HG02884 (cell line): ENCODE measurements around the gene PSME1.
A peak's percentile ranks its signal among the peaks of the same experiment; 100 is the strongest.

Source experiments
- ATAC-seq: cut with Tn5 transposase; IDR thresholded peaks from one replicate; pipeline ENCODE4 v1.9.1; 2021; ENCODE audit warnings: mild to moderate bottlenecking, moderate library complexity; ENCODE audit not compliant: unreplicated experiment

The PSME1 gene

DNA sequence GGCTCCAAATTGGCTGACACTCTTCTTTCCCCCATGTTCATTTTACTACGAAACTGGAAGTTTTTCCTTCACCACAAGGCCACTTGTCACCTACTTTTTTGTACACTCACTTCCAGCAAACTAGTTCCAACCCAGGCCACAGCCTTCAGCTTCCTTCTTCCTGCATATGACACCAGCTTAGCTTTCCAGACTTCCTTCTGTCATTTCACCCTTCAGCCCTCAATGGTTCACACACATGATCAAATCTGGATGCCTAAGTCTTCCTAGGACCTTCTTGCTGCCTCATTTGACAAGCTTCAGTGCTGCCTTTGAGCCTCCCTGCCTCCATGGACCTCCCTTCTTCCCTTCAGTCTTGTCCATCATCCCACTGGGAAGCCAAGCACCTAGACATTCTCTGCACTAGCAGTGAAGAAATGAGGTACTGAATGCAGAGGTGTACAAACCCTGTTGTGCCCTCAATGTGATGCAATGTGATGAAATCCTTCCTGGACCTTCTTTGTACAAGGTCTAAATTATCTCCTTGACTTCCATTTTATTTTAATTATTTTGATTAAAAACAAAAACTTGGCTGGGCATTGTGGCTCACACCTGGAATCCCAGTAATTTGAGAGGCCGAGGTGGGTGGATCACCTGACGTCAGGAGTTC lies 31.6 kb downstream of the PSME1 start:
- ATAC-seq = no peak

DNA sequence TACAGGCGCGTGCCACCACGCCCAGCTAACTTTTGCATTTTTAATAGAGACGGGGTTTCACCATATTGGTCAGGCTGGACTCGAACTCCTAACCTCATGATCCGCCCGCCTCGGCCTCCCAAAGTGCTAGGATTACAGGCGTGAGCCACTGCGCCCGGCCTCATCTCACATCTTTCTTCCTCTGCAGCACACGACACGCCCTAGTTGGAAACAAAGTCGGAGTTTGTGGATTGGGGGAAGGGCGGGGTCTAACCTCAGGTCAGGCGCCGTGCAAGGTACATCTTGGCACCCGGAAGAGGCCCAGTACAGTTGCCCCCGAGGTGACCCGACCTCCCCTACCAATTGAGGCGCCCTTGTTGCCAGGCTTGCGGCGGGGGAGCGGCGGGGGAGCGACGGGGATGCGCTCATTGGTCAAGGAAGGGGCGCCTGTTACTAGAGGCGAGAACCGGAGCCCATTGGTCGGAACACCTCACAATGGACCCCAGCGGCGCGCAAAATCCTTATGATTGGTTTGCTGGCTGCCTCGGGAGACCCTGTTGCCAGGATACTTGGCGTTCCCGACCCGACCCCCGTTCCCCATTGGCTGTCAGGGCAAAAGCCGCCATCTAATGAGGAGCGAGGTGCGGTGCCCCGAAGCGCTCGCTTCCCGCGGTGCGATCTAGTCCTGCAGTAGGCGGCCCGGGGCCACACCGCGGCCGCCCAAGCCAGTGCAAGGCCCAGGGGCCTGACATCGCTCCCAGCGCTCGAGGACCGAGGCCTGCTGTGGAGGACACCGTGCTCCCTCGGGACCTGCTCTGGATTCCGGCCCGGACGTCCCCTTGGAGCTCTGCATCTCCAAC lies 35.6 kb downstream of the PSME1 start, which contains the start of gene REC8:
Gene REC8, plus strand, starts transcription at position 659 of the 839 bp plus-strand sequence. CDS start 473 bp downstream, outside the sequence.
- ATAC-seq = peak; percentile 76

DNA sequence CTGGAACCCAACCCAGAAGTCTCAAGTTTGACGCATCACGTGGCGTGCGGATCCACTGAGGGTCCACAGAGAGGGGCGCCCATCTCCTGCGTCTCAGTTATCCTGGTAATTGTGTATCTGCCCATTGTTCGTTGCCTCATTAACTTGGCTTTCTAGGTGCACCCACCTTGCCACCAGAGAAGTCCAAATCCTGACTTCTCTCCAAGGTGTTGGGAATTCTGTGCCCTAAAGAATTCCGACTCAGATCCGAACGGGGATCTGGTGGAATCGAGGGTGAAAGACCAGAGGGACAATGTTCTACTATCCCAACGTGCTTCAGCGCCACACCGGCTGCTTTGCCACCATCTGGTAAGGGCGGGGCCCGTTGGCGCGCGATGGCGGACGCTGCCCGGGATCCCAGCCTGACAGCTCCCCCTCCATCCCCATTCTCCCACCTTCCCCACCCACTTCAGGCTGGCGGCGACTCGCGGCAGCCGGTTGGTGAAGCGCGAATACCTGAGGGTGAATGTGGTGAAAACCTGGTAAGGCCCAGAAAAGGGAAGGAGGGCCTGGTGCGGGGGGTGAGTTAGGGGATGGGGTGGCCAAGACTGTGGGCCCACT lies 36.4 kb downstream of the PSME1 start:
- ATAC-seq = no peak

DNA sequence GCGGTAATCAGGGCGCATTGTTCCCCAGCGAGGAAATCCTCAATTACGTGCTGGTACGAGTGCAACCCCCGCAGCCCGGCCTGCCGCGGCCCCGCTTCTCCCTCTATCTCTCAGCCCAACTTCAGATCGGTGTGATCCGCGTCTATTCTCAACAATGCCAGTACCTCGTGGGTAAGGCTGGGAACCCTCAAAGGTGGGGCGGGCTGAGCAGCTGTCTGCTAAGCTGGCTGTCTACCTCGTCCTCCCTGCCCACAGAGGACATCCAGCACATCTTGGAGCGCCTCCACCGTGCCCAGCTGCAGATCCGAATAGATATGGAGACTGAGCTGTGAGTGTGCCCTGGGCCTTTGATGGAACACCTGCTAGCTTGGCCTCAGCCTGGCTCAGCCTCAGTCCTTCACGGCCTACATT lies 36.9 kb downstream of the PSME1 start:
- ATAC-seq = no peak

DNA sequence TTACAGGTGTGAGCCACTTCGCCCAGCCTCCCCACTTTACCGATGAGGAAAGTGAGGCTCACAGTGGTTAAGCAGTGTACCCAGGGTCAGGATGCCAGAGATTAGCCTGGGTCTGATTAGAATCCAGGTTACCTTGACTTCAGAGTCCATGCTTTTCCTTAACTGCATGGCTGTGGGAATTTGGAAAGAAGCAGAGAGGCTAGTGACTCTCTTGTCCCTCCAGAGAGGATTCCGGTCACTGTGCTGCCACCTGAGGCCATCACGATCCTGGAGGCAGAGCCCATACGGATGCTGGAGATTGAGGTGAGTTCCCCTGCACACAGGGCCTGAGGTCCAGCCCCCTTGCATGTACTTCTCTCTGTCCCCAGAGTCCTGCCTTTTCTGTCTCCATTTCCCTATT lies 40.6 kb downstream of the PSME1 start:
- no peak for ATAC-seq

DNA sequence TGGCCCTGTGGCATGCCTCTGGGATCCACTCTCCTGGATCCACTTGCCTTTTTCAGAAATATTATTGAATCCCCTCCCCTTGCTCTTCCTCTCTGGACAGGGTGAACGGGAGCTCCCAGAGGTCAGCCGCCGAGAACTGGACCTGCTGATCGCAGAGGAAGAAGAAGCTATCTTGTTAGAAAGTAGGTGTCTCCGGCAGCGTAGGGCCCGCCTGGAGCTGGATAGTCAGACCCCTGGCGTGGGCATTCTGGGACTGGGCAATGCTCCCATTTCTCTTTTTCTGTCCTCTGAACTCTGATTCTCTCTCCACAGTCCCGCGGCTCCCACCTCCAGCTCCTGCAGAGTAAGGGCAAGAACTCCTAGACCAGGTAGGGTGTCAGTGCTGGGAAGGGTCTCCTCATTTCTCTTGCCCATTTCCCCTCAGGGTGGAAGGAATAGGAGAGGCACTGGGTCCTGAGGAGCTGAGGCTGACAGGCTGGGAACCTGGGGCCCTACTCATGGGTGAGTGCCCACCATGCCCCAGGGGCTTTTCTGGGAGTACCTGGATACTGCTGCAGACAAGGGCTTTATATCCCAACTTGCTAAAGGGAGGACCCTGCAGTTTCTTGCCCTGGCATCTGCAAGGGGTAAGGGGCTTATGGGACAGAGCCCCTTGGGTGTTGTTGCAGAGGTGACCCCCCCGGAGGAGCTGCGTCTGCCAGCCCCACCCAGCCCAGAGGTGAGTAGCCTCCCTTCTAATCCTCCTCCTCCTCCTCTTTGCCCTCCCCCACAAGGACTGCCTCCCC lies 41.2 kb downstream of the PSME1 start:
- ATAC-seq = no peak

DNA sequence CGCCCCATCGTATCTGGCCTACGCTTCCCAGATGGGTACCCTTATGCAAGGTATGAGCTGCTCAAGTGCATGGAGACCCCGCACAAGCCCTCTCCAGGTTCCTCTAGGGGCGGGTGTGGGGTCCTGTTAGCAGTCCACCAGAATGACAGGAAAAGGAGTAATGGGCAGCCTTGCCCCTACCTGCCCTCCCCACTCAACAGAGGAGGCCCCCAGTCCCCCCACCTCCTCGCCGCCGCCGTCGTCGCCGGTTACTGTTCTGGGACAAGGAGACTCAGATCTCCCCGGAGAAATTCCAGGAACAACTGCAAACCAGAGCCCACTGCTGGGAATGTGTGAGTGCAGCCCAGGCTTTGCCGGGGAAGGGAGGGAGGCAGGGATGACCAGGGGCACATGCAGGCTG lies 41.9 kb downstream of the PSME1 start:
- ATAC-seq = no peak

DNA sequence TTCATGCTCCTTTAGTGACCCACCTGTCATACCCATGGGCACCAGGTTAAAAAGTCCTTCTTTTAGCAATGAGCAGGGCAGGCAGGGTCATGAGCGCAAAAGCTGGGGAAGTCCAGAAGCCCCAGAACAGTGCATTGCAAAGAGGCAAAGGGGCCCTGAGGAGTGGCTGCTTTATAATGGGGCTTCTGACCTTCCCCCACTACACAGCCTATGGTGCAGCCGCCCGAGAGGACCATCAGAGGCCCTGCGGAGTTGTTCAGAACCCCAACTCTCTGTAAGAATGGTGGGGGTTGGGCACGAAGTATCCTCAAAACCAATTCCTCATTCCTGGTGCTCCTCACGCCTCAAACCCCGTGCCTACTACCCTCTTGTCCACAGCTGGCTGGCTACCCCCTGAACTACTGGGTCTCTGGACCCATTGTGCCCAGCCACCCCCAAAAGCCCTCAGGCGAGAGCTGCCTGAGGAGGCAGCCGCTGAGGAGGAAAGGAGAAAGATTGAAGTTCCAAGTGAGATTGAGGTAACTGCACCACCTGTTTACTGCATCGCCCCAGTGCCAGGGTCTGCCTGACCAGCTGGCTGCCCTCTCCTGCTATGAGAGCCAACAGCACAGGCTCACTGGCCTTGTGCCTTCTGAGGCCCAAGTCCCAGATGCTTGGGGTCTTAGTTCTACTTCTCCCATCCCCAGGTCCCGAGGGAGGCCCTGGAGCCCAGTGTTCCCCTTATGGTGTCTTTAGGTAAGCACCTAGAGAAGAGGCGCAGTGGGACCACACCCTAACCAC lies 42.6 kb downstream of the PSME1 start:
- ATAC-seq = no peak

DNA sequence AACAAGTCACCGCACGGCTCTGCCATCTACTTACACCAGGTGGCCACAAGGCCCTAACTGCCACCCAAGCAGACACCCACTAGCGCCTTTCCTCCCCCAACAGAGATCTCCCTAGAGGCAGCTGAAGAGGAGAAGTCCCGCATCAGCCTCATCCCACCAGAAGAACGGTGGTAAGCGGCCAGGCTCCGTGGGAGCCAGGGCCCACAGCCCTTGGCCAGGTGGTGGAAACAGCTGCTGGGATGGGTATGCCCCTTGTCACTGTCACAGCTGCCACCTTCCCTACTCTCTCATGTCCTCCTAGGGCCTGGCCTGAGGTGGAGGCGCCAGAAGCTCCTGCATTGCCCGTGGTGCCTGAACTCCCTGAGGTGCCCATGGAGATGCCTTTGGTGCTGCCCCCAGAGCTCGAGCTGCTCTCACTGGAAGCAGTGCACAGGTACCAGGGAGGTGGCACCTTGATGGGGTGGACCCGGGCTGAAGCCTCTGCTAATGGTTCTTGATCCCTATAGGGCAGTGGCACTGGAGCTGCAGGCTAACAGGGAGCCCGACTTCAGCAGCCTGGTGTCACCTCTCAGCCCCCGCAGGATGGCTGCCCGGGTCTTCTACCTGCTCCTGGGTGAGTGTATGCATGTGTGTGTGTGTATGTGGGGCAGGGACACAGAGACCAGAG lies 43.4 kb downstream of the PSME1 start:
- no peak for ATAC-seq

DNA sequence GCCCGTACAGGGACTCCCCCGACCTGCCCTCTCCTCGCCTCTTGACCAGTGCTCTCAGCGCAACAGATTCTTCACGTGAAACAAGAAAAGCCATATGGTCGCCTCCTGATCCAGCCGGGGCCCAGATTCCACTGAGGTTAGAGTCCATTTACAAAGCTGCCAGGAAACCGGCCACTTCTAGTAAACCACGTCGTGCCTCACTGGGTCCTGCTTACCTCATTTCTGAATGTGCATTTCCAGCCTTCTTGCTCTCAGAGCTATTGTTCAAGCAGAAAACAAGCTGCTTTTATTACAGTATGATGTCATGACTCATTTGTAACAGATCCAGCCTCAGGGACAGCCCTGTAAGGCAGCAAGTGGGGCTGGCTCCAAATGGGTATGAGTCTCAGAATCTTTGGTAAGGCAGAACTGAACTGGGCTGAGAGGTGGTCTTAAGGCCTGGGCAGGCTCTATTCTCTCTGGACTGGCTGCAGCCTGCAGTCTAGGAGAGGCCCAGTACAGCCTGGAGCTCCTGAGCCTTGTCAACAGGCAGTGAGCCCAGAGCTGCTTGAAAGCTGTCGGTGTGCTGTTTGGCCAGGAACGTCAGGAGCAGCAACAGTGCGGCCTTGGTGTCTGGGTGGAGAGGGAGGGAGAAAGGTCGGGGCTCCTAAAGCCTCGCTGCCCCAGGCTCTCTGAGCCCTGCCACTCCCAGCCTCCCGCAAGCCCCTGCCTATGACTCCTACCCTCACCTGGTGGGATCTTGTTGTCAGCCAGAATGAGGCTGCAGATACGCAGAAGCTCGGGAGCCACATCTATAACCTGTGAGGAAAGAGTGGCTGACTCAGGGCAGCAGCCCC lies 44.2 kb downstream of the PSME1 start:
- ATAC-seq = no peak

DNA sequence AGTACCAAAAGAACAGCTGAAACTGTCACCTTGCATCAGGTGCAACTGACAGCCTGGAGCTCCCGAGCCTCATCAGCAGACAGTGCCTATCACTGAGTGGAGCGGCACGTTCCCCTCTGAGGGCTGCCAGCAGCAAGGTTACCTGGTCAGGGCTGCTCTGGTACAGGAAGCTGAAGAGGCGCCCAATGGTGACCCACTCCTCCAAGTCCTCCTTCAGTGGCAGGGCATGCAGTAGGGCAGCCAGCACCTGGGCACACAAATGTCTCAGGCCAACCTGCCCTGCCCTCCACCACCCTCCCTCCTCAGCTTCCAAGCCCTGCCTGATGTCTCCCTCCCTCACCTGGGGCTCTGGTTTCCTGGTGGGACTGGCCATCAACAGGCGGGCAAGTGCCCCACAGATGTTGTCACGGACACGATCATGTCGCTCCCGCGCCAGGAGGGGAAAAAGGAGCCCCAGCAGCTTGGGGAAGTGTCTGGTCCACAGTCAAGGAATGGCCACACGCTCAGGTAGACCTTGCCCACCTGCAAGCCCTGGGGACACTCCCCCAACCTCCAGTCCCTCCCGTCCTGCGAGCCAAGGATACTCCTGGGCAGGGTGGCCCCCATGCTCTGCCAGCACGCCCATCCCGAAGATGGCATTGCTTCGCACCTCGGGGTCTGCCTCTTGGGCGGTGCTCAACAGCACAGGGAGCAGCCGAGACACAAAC lies 45.5 kb downstream of the PSME1 start:
- ATAC-seq = no peak

DNA sequence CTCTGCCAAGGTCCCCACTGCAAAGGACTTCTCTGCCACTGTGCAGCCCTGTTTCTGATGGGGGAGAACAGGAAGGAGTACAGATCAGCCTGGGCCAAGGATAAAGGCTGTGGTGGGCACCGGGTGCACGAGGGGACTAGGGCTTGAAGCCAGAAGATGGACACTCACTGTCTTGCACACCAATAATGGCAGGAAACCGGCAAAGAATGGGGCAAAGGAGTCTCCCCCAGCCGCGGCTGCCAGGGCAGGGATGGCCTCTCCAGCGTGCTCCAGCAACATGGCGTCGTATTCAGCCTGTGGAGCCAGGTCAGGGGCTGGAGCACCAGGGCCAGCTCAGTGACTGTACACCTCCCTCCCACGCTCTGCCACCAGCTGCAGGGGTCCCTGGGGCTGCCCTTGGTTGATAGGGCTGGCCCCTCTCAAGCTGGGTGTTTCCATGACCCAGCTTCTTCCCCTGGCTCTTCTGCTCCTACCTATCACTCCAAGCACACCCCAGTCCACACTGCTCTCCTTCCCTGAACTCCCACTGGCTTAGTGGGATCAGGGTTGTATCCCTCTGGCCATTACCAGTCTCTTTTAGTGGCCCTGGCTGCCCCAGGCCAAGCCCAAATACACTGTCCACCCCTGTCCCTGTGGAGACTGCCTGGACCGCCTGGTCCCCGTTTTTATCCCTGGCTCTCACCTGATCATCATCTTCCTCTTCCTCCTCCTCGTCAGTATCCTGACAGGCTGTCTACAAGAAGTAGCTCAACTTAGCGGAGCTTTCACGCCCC lies 46.3 kb downstream of the PSME1 start:
- ATAC-seq = no peak

DNA sequence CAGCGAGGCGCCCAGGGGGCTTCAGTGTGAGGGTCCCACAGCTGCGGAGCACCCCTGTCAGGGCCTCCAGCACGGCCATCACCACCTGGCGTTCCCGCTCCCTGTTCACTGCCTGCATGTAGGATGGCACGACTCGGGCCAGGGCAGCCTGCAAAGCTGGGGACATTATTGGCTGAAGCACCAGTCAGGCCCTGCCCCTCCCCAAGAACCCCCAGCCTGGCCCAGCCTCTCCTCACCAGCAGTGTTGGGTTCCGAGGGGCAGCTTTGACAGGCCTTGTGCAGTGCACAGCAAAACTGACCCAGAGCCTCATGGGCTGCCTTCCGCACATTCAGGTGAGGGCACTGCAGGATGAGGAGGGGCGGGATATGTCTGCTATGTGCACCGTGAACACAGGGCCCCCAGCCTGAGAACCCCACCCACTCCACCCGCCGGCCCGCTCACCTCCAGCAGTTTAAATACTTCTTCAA lies 47.1 kb downstream of the PSME1 start:
- ATAC-seq = no peak

DNA sequence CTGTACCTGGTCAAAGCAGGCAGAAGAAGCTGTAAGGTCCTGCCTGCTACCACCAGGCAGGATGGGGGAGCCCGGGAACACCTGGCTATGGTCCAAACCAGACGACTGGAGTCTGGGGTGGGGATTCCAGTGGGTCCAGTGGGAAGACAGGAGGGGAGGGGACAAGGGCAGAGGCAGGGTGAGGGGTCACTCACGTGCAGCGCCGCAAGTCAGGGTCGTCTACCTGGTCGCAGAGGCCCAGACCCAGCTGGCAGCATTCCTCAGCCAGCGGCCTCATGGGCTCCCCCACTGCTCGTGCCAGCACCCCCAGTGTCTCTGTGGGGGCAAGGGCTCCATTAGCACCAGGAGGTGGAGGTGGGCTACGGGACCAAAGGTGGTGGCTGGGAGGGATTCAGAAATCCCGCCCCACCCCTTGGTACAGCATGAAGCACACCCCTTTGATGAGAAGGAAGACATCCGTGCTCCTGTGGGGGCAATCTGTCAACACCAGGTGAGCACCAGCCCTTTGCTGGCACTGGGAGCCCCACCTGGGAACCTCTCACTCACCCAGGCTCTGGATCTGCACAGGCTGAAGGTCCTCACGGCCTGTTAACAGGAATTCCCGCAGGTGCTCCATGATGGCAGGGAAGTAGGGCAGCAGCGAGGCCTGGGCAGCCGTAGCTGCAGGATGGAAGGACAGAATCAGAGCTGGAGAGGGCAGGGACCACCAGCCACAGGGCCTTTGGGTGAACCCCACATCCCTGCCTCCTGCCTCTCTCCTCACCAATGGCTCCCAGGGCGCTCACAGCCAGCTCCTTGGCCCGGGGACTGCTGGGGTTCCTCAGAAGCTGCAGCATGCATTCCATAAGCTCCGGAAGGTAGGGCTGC lies 48.3 kb downstream of the PSME1 start:
- ATAC-seq = no peak

DNA sequence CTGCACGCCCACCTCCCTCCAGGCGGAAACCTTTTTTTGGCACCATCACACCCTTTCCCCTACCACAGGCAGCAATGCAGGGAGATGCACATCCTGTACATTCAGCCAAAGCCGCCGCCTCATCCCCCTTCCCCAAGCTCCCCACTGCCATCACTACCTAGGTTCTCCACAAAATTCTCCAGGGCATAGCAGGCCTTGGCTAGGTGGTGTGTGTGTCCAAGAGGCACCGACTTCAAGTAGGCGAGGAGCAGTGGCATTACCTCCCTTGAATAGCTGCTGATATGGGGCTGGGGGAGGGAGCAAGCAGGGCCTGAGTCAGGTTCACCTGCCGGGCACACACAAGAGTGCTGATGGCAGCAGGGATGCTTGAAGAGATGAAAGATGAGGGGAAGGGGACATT lies 49.0 kb downstream of the PSME1 start:
- no peak for ATAC-seq

DNA sequence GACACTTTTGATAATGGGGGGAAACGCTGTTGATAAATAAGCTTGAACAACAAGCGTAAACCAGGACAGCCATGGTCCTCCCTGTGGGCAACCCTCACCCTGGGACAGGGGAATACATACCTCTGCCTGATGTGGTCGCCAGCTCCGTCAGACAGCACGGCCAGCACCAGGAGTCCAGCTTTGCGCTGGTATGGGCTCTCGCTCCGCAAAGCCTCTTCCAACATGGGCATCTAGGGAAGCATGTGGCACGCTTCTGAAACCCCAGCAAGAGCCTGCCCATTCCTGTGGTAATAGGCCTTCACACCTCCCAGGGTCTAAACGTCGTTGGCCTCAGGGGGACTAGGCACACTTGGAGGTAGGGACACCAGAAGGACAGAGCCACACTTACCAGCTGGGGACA lies 49.7 kb downstream of the PSME1 start:
- no peak for ATAC-seq
